K562 (cell line): ENCODE results near the gene ANO10. TPM values are rescaled to one million over a fixed set of nuclear protein-coding genes. Genes with fewer than 3 reads are reported as not detected.

Experiments
- BRF1 ChIP-seq: IDR thresholded peaks from 3 replicates; pipeline ENCODE4 v1.6.1; 2011; ENCODE audit warnings: borderline replicate concordance, mild to moderate bottlenecking; ENCODE audit not compliant: insufficient read length; ENCODE audit errors: extremely low read depth
- CBX8 ChIP-seq: fragments of 200-600 bp; sonication (generic); IDR thresholded peaks from 2 replicates; pipeline ENCODE4 v1.6.1; 2012; ENCODE audit warnings: borderline replicate concordance, mixed run types, low read depth, mild to moderate bottlenecking, moderate library complexity, mixed read lengths, low read length, control low read depth, inconsistent platforms; ENCODE audit not compliant: poor library complexity, severe bottlenecking; ENCODE audit errors: extremely low read depth
- CC2D1A ChIP-seq: fragments of 450-650 bp; IDR thresholded peaks from 2 replicates; pipeline ENCODE4 v1.6.1; 2017; ENCODE audit warnings: mild to moderate bottlenecking
- CEBPG ChIP-seq, 3 experiments: fragments of 200-800 bp in 1 of 3; sonication (Bioruptor generic) in 1 of 3; sonication (generic) in 1 of 3; formaldehyde crosslinking in 1 of 3; IDR thresholded peaks in 2 of 3; conservative IDR thresholded peaks in 1 of 3; 2 replicates each; pipeline versions ENCODE4 v1.6.1 to v1.8.0; 2016 to 2022; ENCODE audit warnings: missing compliant biosample characterization in 2 of 3, missing genetic modification characterization in 2 of 3, mild to moderate bottlenecking in 1 of 3, missing genetic modification reagents in 1 of 3
- COPS2 ChIP-seq: fragments of 450-650 bp; conservative IDR thresholded peaks from 2 replicates; pipeline ENCODE4 v1.6.1; 2016; ENCODE audit warnings: mild to moderate bottlenecking, moderate library complexity
- ELK1 ChIP-seq: sonication (generic); formaldehyde crosslinking; IDR thresholded peaks from 2 replicates; pipeline ENCODE4 v1.8.1; 2022; ENCODE audit warnings: missing genetic modification reagents
- ETS2 ChIP-seq: IDR thresholded peaks from 2 replicates; pipeline ENCODE4 v1.6.1; 2016; ENCODE audit warnings: borderline replicate concordance, missing genetic modification characterization, mild to moderate bottlenecking, moderate library complexity, missing compliant biosample characterization; ENCODE audit not compliant: poor library complexity, severe bottlenecking
- HDAC3 ChIP-seq: fragments of 450-650 bp; IDR thresholded peaks from 2 replicates; pipeline ENCODE4 v1.6.1; 2018; ENCODE audit warnings: borderline replicate concordance, mild to moderate bottlenecking, moderate library complexity; ENCODE audit not compliant: partially characterized antibody
- HINFP ChIP-seq: fragments of 450-650 bp; conservative IDR thresholded peaks from 2 replicates; pipeline ENCODE4 v1.6.1; 2016; ENCODE audit warnings: missing genetic modification characterization, low read depth, mild to moderate bottlenecking, control low read depth, missing compliant biosample characterization
- NFATC3 ChIP-seq: fragments of 450-650 bp; IDR thresholded peaks from 2 replicates; pipeline ENCODE4 v1.6.1; 2017; ENCODE audit warnings: mild to moderate bottlenecking
- NR4A1 ChIP-seq, 2 experiments: fragments of 250-450 bp in 1 of 2; fragments of 450-650 bp in 1 of 2; sonication (Bioruptor Pico) in 1 of 2; IDR thresholded peaks; 2 replicates each; pipeline versions ENCODE4 v1.4.0 to v1.6.1; 2016 to 2020; ENCODE audit warnings: mild to moderate bottlenecking in 2 of 2, missing compliant biosample characterization in 1 of 2, missing genetic modification characterization in 1 of 2, moderate library complexity in 1 of 2
- SIRT6 ChIP-seq: IDR thresholded peaks from one replicate; pipeline ENCODE4 v1.6.1; 2012; ENCODE audit warnings: low read depth, mild to moderate bottlenecking, control low read depth, inconsistent platforms, low read length, moderate library complexity
- SMAD4 ChIP-seq: fragments of 250-450 bp; sonication (Bioruptor Pico); conservative IDR thresholded peaks from 2 replicates; pipeline ENCODE4 v1.8.0; 2021; ENCODE audit warnings: inconsistent platforms, mild to moderate bottlenecking, moderate library complexity
- SMARCB1 ChIP-seq: IDR thresholded peaks from 2 replicates; pipeline ENCODE4 v1.6.1; 2011; ENCODE audit warnings: improper control_type of control experiment, low read depth; ENCODE audit not compliant: insufficient read length
- THAP7 ChIP-seq: fragments of 250-450 bp; sonication (Bioruptor Pico); IDR thresholded peaks from 2 replicates; pipeline ENCODE4 v1.5.0; 2021
- TRIM24 ChIP-seq, 2 experiments: fragments of 450-650 bp; IDR thresholded peaks; 2 replicates each; pipeline ENCODE4 v1.6.1; 2016
- XRCC4 ChIP-seq: IDR thresholded peaks from one replicate; pipeline ENCODE4 v1.6.1; 2011; ENCODE audit not compliant: insufficient read depth, insufficient read length; ENCODE audit errors: extremely low read depth
- ZBED1 ChIP-seq: IDR thresholded peaks from 2 replicates; pipeline ENCODE4 v1.6.1; 2014
- ZBTB17 ChIP-seq: fragments of 450-650 bp; formaldehyde crosslinking; IDR thresholded peaks from 2 replicates; pipeline ENCODE4 v1.4.0; 2020; ENCODE audit warnings: mild to moderate bottlenecking
- ZNF12 ChIP-seq: sonication (generic); formaldehyde crosslinking; IDR thresholded peaks from 2 replicates; pipeline ENCODE4 v1.4.0; 2020; ENCODE audit warnings: mild to moderate bottlenecking, missing genetic modification reagents
- ZNF232 ChIP-seq: sonication (generic); formaldehyde crosslinking; IDR thresholded peaks from 2 replicates; pipeline ENCODE4 v1.8.0; 2022; ENCODE audit warnings: mild to moderate bottlenecking, missing genetic modification reagents
- ZNF41 ChIP-seq: fragments of 250-450 bp; sonication (Bioruptor Pico); conservative IDR thresholded peaks from 2 replicates; pipeline ENCODE4 v1.4.0; 2020; ENCODE audit warnings: mild to moderate bottlenecking
- ZNF436 ChIP-seq: fragments of 250-450, 450-650 bp; sonication (Bioruptor Pico); formaldehyde crosslinking; IDR thresholded peaks from 2 replicates; pipeline ENCODE4 v1.7.0; 2020; ENCODE audit warnings: mild to moderate bottlenecking
- ZNF511 ChIP-seq: sonication (generic); formaldehyde crosslinking; IDR thresholded peaks from 2 replicates; pipeline ENCODE4 v1.8.0; 2022; ENCODE audit warnings: mild to moderate bottlenecking, missing genetic modification reagents
- polyA plus RNA-seq, 8 experiments: library from polyadenylated mRNA; depleted of rRNA in 4 of 8; stranded (reverse) in 5 of 8; unstranded in 3 of 8; fragments of >200 nt; fragmentation: Nextera tagmentation in 2 of 8; fragmentation: Illumina TruSeq in 1 of 8; extraction: Ambion mirVana in 2 of 8; extraction: Trizol in 1 of 8; gene quantifications; 2 replicates each; pipeline versions ENCODE4 v1.2.1 to v1.2.3, GENCODE V29; 2011 to 2014; ENCODE audit warnings: inconsistent platforms in 1 of 8, missing spikeins in 1 of 8
- total RNA-seq, 7 experiments: library from RNA; depleted of rRNA in 6 of 7; stranded (reverse); fragments of >200 nt in 6 of 7; fragmentation: Illumina TruSeq in 2 of 7; extraction: Trizol in 2 of 7; gene quantifications; 2 replicates each; pipeline versions ENCODE4 v1.2.1 to v1.2.3, GENCODE V29; 2011 to 2021; ENCODE audit warnings: low replicate concordance in 1 of 7

ANO10 gene
- total and polyA plus RNA-seq, 9 of the 15 experiments (the other 6 are each of a cell fraction or from before 2014, with no cell fraction given), result 6.4 to 46.0 (median 32.3) TPM

GRCh38 chr3:43641306-43642114 is 19.7 kb upstream of the ANO10 start (continued):
- TF ChIP-seq HINFP (tag) (no peak), COPS2 (no peak), CC2D1A (no peak), NFATC3 (no peak), ELK1 (CRISPR knock-in tag) (no peak), ZNF511 (CRISPR knock-in tag) (no peak), ZBTB17 (CRISPR knock-in tag) (no peak), CEBPG (CRISPR knock-in tag; IDR thresholded peaks at IDR 0.05) (0 out of 2 replicates have a peak, but pooled peaks have one; percentile 40), CEBPG (tag; conservative IDR thresholded peaks at IDR 0.05 in 1 of 2, IDR thresholded peaks at IDR 0.05 in 1 of 2) (peak in 1 of 2 experiments; percentile 34; a peak in 1 of 4 replicates), SIRT6 (no peak), HDAC3 (peak; percentile 14), ZNF12 (no peak), ZNF232 (no peak), THAP7 (CRISPR knock-in tag) (no peak), TRIM24 (IDR thresholded peaks at IDR 0.05) (peak in 1 of 2 experiments; percentile 37; a peak in 1 of 4 replicates), CBX8 (no peak), NR4A1 (CRISPR knock-in tag; IDR thresholded peaks at IDR 0.05) (no peak), NR4A1 (tag; IDR thresholded peaks at IDR 0.05) (no peak), XRCC4 (no peak), ZNF41 (CRISPR knock-in tag) (no peak), ETS2 (tag) (no peak), ZNF436 (CRISPR knock-in tag) (no peak), SMARCB1 (no peak), ZBED1 (no peak), BRF1 (no peak), SMAD4 (CRISPR knock-in tag) (0 out of 2 replicates have a peak, but pooled peaks have one; percentile 32)
